ENCODE data around the gene DUSP1. TPM values are rescaled to one million over a fixed set of nuclear protein-coding genes. Genes with fewer than 3 reads are reported as not detected.

Gene DUSP1
- total RNA-seq, 6 donors from 2014 or later, result 568 to 1,492 (median 904) TPM

DNA sequence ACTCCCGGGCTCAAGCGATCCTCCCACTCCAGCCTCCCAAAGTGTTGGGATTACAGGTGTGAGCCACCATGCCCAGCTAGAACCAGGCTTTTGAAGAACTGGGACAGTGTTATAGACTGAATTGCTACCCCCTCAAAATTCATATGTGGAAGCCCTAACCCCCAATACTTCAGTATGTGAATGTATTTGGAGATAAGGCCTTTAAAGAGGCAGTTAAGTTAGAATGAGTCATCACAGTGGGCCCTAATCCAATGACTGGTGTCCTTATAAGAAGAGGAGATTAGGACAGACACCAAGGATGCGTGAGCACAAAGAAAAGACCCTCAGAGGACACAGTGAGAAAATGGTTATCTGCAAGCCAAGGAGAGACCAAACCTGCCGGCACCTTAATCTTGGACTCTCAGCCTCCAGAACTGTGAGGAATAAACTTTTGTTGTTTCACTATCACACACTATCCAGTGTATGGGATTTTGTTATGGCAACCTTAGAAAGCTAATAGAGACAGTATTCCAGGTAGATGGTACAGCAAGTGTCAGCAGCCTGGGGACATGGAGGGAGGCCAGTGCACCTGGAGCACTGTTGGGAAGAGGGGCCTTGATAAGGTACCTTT, 31.7 kb upstream of the DUSP1 start:
- H3K36me3 ChIP-seq, result no peaks in the 10 kb centered on the region
- H3K9me3 ChIP-seq, result no peaks in the 10 kb centered on the region
- DNase-seq (no peak), ATAC-seq (ENCODE audit: low FRiP score in 2 of 2) (no peak)
- H3K27me3 ChIP-seq, result no peaks in the 10 kb centered on the region
- no peak overlapping the region for H3K4me3 ChIP-seq
- peaks cover 49 to 61% (median 53%) of the 10 kb centered on the region in 4 donors for H3K4me1 ChIP-seq
- peak overlapping the region in 1 of 4 donors; percentile 44 for H3K27ac ChIP-seq
- WGBS, 2 donors, result 88 to 92% methylated on average over 4 of the region's 4 CpGs
- no peak for TF ChIP-seq POLR2AphosphoS5 (IDR thresholded peaks at IDR 0.05)
- TF ChIP-seq EP300 (IDR thresholded peaks at IDR 0.05), result no peak
- TF ChIP-seq, protein P1, sequence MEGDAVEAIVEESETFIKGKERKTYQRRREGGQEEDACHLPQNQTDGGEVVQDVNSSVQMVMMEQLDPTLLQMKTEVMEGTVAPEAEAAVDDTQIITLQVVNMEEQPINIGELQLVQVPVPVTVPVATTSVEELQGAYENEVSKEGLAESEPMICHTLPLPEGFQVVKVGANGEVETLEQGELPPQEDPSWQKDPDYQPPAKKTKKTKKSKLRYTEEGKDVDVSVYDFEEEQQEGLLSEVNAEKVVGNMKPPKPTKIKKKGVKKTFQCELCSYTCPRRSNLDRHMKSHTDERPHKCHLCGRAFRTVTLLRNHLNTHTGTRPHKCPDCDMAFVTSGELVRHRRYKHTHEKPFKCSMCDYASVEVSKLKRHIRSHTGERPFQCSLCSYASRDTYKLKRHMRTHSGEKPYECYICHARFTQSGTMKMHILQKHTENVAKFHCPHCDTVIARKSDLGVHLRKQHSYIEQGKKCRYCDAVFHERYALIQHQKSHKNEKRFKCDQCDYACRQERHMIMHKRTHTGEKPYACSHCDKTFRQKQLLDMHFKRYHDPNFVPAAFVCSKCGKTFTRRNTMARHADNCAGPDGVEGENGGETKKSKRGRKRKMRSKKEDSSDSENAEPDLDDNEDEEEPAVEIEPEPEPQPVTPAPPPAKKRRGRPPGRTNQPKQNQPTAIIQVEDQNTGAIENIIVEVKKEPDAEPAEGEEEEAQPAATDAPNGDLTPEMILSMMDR (IDR thresholded peaks at IDR 0.05), result no peak
- no peak for TF ChIP-seq POLR2A (IDR thresholded peaks at IDR 0.05)

DNA sequence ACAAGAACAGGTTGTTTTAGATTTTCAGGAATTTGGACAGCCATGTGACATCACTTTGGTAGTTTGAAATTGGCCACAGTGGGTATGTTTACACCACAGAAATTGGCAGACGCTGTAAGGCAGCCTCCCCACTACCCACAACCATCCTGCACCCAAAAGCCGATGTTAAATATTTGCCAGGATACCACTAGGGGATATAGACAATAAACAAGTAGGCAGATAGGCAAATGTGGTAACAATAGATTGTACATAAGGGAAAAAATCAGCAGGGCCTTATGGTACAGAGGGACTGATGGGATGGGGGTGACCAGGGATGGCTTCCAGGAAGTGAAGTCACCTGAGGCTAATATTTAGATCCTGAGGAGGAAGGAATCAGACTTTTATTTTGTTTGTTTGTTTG, 31.1 kb upstream of the DUSP1 start:
- Histone ChIP-seq H3K36me3 (no peaks in the 10 kb centered on the region), H3K4me1 (peaks cover 47 to 58% (median 56%) of the 10 kb centered on the region in 4 donors), H3K9me3 (no peaks in the 10 kb centered on the region), H3K27ac (peak overlapping the region in 2 of 4 donors; percentile 82 to 91), H3K4me3 (no peak overlapping the region), H3K27me3 (no peaks in the 10 kb centered on the region)
- TF ChIP-seq, protein P1 (IDR thresholded peaks at IDR 0.05), result no peak
- no peak for TF ChIP-seq EP300 (IDR thresholded peaks at IDR 0.05)
- TF ChIP-seq POLR2A (IDR thresholded peaks at IDR 0.05), result no peak
- TF ChIP-seq POLR2AphosphoS5 (IDR thresholded peaks at IDR 0.05), result no peak
- DNase-seq, result no peak
- 76 to 84% methylated on average over 2 of the region's 2 CpGs for WGBS, 2 donors
- ATAC-seq (ENCODE audit: low FRiP score in 2 of 2), result no peak

GRCh38 chr5:172801179-172801671, 30.2 kb upstream of the DUSP1 start:
- H3K27me3 ChIP-seq, result no peaks in the 10 kb centered on the region
- H3K27ac ChIP-seq, result peak overlapping the region; percentile 82 to 92 (median 90)
- no peaks in the 10 kb centered on the region for H3K36me3 ChIP-seq
- peak in 1 of 2 donors; percentile 67 for ATAC-seq (ENCODE audit: low FRiP score in 2 of 2)
- DNase-seq, result no peak
- no peak overlapping the region for H3K4me3 ChIP-seq
- H3K4me1 ChIP-seq, result peaks cover 42 to 55% (median 51%) of the 10 kb centered on the region in 4 donors
- 73 to 79% methylated on average over 4 of the region's 4 CpGs for WGBS, 2 donors
- H3K9me3 ChIP-seq, result no peaks in the 10 kb centered on the region
- TF ChIP-seq, protein P1 (IDR thresholded peaks at IDR 0.05), result no peak
- peak in 1 of 2 donors; percentile 58 for TF ChIP-seq POLR2AphosphoS5 (IDR thresholded peaks at IDR 0.05)

DNA sequence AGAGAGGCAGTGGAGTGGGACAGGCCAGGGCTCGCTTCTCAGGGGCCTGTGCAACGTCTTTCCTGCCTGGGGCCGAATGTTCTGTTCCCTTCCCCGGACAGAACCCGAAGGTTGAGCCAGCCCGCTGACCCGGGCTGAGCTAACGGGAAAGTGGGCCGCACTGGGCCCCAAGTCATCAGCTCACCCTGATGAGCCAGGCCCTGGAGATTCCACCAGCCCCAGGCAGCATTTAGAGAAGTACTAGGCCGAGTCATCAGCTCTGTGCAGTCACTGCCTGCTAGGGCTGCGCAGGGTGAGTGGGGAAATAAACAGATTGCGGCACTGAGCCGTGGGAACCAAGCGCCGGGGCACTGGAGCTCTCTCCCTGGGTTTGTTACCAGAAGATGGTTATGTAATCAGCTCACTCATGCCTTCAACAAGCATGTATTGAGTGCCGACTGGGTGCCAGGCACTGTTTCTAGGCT, 29.1 kb upstream of the DUSP1 start:
- H3K4me1 ChIP-seq, result peaks cover 42 to 59% (median 50%) of the 10 kb centered on the region in 4 donors
- no peaks in the 10 kb centered on the region for H3K27me3 ChIP-seq
- ATAC-seq (ENCODE audit: low FRiP score in 2 of 2) (peak; percentile 79 to 89), DNase-seq (peak; percentile 75 to 95)
- H3K4me3 ChIP-seq, result no peak overlapping the region
- peak; percentile 85 to 91 for TF ChIP-seq POLR2AphosphoS5 (IDR thresholded peaks at IDR 0.05)
- TF ChIP-seq, protein P1 (IDR thresholded peaks at IDR 0.05), result no peak
- peak in 2 of 4 donors; percentile 55 to 73 for TF ChIP-seq POLR2A (IDR thresholded peaks at IDR 0.05)
- TF ChIP-seq EP300 (IDR thresholded peaks at IDR 0.05), result peak; percentile 25 to 87 (median 68)
- H3K9me3 ChIP-seq, result no peaks in the 10 kb centered on the region
- peak overlapping the region; percentile 82 to 92 (median 90) for H3K27ac ChIP-seq
- no peaks in the 10 kb centered on the region for H3K36me3 ChIP-seq
- 43 to 50% methylated on average over 13 to 16 of the region's 16 CpGs for WGBS, 2 donors

Measured in upper lobe of left lung (tissue), 6 donors.